SU-DHL-6 (cell line): ENCODE results near the gene ST3GAL3.

Experiments
- EZH2phosphoT487 ChIP-seq: fragments of 200-600 bp; sonication (generic), shearing (Covaris generic); conservative IDR thresholded peaks from 2 replicates; pipeline ENCODE4 v1.6.1; 2018; ENCODE audit warnings: mild to moderate bottlenecking, antibody characterized with exemption, low read length, moderate library complexity, mixed read lengths
- TF ChIP-seq, protein P1 (sequence below): fragments of 200-600 bp; sonication (generic); IDR thresholded peaks from one replicate; pipeline ENCODE4 v1.5.1; 2017; ENCODE audit warnings: antibody characterized with exemption, mild to moderate bottlenecking, low read length, moderate library complexity; ENCODE audit not compliant: insufficient read depth, poor library complexity, severe bottlenecking

DNA sequence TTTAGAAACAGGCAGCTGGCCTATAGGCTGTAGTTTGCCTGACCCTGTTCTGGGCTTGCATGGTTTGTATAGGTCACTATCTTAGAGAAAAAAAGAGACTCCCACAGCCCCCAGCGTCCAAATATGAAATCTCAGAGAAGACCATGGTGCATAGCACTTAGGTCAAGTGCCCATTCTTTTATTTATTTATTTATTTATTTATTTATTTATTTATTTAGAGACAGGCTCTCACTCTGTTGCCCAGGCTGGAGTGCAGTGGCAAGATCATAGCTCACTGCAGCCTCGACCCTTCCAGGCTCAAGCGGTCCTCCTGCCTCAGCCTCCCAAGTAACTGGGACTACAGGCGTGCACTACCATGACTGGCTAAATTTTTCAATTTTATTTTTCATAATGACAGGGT, 175.4 kb downstream of the ST3GAL3 start:
- TF ChIP-seq, protein P1, sequence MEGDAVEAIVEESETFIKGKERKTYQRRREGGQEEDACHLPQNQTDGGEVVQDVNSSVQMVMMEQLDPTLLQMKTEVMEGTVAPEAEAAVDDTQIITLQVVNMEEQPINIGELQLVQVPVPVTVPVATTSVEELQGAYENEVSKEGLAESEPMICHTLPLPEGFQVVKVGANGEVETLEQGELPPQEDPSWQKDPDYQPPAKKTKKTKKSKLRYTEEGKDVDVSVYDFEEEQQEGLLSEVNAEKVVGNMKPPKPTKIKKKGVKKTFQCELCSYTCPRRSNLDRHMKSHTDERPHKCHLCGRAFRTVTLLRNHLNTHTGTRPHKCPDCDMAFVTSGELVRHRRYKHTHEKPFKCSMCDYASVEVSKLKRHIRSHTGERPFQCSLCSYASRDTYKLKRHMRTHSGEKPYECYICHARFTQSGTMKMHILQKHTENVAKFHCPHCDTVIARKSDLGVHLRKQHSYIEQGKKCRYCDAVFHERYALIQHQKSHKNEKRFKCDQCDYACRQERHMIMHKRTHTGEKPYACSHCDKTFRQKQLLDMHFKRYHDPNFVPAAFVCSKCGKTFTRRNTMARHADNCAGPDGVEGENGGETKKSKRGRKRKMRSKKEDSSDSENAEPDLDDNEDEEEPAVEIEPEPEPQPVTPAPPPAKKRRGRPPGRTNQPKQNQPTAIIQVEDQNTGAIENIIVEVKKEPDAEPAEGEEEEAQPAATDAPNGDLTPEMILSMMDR = no peak
- no peak for TF ChIP-seq EZH2phosphoT487
